ENCODE measurements around the gene UHMK1.

UHMK1 gene

DNA sequence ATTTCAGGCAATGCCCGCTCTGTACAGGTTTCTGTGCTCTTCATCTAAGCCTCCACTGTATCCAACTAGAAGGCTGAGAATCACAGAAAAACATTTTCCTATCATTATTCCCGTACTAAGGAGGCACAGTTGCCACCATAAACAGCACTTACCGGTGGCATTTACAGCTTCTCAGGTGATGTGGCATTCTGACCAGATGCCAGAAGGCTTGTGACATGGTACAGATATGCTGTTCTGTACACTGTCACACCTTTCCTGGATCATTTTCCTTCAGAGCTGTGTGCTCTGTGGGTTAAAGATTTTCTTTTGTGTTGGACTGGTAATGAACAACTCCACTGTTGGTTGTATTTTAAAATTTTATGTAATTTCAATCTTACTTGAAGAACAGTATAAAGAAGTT is 59.9 kb downstream of the UHMK1 start:
- Histone ChIP-seq H3K27ac (replicated peaks) (no peak overlapping the region), H3K4me3 (replicated peaks; ENCODE audit: insufficient read depth, low read length) (no peak overlapping the region), H3K27me3 (ENCODE audit: insufficient read depth, poor library complexity, severe bottlenecking) (no peaks in the 10 kb centered on the region)
- no peak for DNase-seq (ENCODE audit: low read depth in 1 of 2, low spot score in 1 of 2)
- TF ChIP-seq GABPA (IDR thresholded peaks at IDR 0.05; ENCODE audit: low read depth) (no peak), SPI1 (IDR thresholded peaks at IDR 0.05; ENCODE audit: borderline replicate concordance, low read depth) (no peak), POLR2AphosphoS5 (IDR thresholded peaks at IDR 0.05; ENCODE audit: low read depth) (no peak)
- TF ChIP-seq, protein P1, sequence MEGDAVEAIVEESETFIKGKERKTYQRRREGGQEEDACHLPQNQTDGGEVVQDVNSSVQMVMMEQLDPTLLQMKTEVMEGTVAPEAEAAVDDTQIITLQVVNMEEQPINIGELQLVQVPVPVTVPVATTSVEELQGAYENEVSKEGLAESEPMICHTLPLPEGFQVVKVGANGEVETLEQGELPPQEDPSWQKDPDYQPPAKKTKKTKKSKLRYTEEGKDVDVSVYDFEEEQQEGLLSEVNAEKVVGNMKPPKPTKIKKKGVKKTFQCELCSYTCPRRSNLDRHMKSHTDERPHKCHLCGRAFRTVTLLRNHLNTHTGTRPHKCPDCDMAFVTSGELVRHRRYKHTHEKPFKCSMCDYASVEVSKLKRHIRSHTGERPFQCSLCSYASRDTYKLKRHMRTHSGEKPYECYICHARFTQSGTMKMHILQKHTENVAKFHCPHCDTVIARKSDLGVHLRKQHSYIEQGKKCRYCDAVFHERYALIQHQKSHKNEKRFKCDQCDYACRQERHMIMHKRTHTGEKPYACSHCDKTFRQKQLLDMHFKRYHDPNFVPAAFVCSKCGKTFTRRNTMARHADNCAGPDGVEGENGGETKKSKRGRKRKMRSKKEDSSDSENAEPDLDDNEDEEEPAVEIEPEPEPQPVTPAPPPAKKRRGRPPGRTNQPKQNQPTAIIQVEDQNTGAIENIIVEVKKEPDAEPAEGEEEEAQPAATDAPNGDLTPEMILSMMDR (IDR thresholded peaks at IDR 0.05; ENCODE audit: insufficient read depth, low read length): no peak
- TF ChIP-seq, protein P2, sequence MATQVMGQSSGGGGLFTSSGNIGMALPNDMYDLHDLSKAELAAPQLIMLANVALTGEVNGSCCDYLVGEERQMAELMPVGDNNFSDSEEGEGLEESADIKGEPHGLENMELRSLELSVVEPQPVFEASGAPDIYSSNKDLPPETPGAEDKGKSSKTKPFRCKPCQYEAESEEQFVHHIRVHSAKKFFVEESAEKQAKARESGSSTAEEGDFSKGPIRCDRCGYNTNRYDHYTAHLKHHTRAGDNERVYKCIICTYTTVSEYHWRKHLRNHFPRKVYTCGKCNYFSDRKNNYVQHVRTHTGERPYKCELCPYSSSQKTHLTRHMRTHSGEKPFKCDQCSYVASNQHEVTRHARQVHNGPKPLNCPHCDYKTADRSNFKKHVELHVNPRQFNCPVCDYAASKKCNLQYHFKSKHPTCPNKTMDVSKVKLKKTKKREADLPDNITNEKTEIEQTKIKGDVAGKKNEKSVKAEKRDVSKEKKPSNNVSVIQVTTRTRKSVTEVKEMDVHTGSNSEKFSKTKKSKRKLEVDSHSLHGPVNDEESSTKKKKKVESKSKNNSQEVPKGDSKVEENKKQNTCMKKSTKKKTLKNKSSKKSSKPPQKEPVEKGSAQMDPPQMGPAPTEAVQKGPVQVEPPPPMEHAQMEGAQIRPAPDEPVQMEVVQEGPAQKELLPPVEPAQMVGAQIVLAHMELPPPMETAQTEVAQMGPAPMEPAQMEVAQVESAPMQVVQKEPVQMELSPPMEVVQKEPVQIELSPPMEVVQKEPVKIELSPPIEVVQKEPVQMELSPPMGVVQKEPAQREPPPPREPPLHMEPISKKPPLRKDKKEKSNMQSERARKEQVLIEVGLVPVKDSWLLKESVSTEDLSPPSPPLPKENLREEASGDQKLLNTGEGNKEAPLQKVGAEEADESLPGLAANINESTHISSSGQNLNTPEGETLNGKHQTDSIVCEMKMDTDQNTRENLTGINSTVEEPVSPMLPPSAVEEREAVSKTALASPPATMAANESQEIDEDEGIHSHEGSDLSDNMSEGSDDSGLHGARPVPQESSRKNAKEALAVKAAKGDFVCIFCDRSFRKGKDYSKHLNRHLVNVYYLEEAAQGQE (IDR thresholded peaks at IDR 0.05; ENCODE audit: insufficient replicate concordance, low read depth): no peak

DNA sequence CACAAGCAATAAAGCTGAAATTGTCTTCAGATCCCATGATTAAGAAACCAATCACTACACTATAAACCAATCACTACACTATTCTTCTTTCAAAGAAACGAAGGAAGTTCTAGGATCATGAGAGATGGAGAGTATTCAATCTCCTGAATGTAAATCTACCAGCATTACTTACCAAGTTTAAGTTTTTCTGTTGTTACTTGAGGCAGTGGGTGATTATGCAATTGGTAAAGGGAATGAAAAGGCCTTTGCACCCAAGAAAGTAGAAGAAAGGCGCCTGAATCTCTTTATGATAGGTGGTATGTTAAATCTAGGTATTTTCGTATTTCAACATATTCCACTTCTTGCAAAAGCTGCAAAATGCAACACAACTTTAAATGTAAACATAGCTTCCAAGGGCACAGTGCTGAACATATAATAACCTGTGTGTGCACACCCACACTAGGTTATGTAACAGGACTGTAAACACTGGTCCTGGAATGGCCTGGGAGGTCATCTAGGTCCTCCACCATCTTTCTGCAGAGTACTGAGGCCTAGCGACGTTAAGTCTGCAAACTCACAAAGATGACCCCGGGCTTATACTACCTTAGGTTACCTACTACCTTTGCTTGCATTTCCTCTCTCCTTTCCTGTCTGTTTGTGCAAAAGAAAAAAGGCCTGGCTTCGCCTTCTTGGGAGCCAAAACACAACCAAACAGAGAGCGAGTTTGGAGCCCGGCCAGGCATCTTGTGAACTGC is 62.9 kb downstream of the UHMK1 start:
- peak overlapping the region; percentile 77 for H3K27ac ChIP-seq (replicated peaks)
- DNase-seq (ENCODE audit: low read depth in 1 of 2, low spot score in 1 of 2): no peak
- no peaks in the 10 kb centered on the region for H3K27me3 ChIP-seq (ENCODE audit: insufficient read depth, poor library complexity, severe bottlenecking)
- H3K4me3 ChIP-seq (replicated peaks; ENCODE audit: insufficient read depth, low read length): peak overlapping the region; percentile 92
- TF ChIP-seq, protein P2 (IDR thresholded peaks at IDR 0.05; ENCODE audit: insufficient replicate concordance, low read depth): no peak
- TF ChIP-seq, protein P1 (IDR thresholded peaks at IDR 0.05; ENCODE audit: insufficient read depth, low read length): no peak
- no peak for TF ChIP-seq POLR2AphosphoS5 (IDR thresholded peaks at IDR 0.05; ENCODE audit: low read depth)
- no peak for TF ChIP-seq GABPA (IDR thresholded peaks at IDR 0.05; ENCODE audit: low read depth)
- no peak for TF ChIP-seq SPI1 (IDR thresholded peaks at IDR 0.05; ENCODE audit: borderline replicate concordance, low read depth)

DNA sequence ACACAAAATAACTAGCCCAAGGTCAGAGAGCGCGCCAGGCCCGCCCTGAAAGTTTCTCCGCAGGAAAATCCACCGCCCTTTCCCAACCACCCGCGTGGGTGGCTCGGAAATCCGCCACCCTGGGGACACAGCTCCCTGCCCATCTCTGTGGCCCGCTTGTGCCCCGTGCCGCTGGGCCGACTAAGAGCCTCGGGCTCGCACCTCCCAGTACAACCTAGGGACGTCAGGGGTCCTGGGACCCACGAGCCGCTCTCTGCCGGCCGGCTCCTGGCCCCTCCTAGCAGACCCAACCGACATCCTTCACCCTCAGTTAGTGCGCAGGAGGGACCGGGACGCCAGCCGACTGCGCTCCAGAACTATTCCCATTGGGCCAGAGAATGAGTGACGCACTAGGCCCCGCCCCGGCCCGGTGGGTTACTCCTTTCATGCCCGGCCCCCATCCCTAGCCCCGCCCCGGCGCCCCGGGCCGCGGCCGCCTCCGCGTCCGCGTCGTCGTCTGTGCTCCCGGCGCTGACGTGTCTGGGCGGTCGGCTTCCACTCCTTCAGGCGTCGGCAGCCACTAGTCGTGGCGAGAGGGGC is 63.5 kb downstream of the UHMK1 start:
- Histone ChIP-seq H3K4me3 (replicated peaks; ENCODE audit: insufficient read depth, low read length) (peak overlapping the region; percentile 92), H3K27ac (replicated peaks) (peak overlapping the region; percentile 77), H3K27me3 (ENCODE audit: insufficient read depth, poor library complexity, severe bottlenecking) (no peaks in the 10 kb centered on the region)
- peak; percentile 79 to 96 for DNase-seq (ENCODE audit: low read depth in 1 of 2, low spot score in 1 of 2)
- TF ChIP-seq SPI1 (IDR thresholded peaks at IDR 0.05; ENCODE audit: borderline replicate concordance, low read depth) (no peak), POLR2AphosphoS5 (IDR thresholded peaks at IDR 0.05; ENCODE audit: low read depth) (peak; percentile 61)

DNA sequence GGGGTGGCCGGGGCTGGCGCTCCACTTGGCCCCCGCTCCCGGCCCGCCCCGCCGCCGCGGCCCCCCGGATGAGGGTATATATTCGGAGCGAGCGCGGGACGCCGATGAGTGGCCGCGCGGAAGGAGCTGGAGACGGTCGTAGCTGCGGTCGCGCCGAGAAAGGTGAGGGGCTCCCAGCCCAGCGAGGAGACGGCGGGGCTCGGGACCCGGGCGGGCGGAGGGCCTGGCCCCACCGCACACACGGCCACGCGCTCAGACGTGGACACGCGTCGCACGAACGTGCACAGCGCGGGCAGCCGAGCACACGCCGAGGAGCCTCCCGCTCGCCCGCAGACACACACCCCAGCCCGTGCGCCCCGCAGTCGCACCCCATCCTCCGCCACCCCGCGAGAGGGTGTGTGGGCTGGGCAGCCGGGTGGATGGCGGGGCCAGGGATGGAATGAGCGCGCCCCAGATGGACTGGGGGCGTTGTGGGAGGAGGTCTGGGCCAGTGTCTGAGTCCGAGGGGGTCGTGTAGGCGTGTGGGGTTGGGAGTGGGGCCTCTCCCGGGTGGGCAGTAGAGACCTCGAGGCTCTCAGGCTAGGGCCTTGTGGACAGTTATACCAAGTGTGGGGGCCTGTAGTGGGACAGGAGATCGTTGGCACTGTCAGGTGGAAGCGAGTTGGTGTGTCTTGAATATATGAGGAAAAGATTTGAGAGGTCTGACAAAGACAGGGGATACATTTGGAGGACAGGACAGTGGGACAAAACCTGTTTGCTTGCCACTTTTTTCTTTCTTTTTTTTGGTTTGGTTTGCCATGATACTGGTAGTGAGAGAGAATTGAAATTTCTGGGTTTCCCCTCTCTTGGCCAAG is 64.2 kb downstream of the UHMK1 start, which contains the start of gene UAP1:
TSS of gene UAP1 (plus strand) at position 107 of the 854 bp plus-strand sequence. CDS start 4,347 bp downstream, outside the sequence.
- TF ChIP-seq GABPA (IDR thresholded peaks at IDR 0.05; ENCODE audit: low read depth) (no peak), POLR2AphosphoS5 (IDR thresholded peaks at IDR 0.05; ENCODE audit: low read depth) (no peak), SPI1 (IDR thresholded peaks at IDR 0.05; ENCODE audit: borderline replicate concordance, low read depth) (no peak)
- TF ChIP-seq, protein P2 (IDR thresholded peaks at IDR 0.05; ENCODE audit: insufficient replicate concordance, low read depth): no peak
- TF ChIP-seq, protein P1 (IDR thresholded peaks at IDR 0.05; ENCODE audit: insufficient read depth, low read length): no peak
- Histone ChIP-seq H3K27me3 (ENCODE audit: insufficient read depth, poor library complexity, severe bottlenecking) (no peaks in the 10 kb centered on the region), H3K27ac (replicated peaks) (peak within 1 kb of the TSS; percentile 77), H3K4me3 (replicated peaks; ENCODE audit: insufficient read depth, low read length) (peak within 1 kb of the TSS; percentile 92)
- DNase-seq (ENCODE audit: low read depth in 1 of 2, low spot score in 1 of 2): peak in 1 of 2 experiments; percentile 7

Measured in HL-60 (cell line).